Measurements from ENCODE around the gene NELFCD. TPM values are rescaled to one million over a fixed set of nuclear protein-coding genes. Genes with fewer than 3 reads are reported as not detected.
A peak's percentile ranks its signal among the peaks of the same experiment; 100 is the strongest.

The NELFCD gene
- total RNA-seq, 1 donor from 2014 or later, result 111 TPM

- no peaks in the 10 kb centered on the region for H3K9me3 Mint-ChIP-seq
- DNase-seq (ENCODE audit: low spot score), result no peak
- peaks cover 88% of the 10 kb centered on the region for H3K36me3 Mint-ChIP-seq (ENCODE audit: low read depth)
- H3K27ac Mint-ChIP-seq, result no peak overlapping the region
- H3K27me3 Mint-ChIP-seq (ENCODE audit: low read depth), result no peaks in the 10 kb centered on the region
- intact Hi-C loops (cut with micrococcal nuclease), result no loop called here
- peaks cover 6% of the 10 kb centered on the region for H3K4me1 Mint-ChIP-seq (ENCODE audit: low read depth)
- H3K4me3 Mint-ChIP-seq (ENCODE audit: low read depth), result no peak overlapping the region
Observed at GRCh38 chr20:58991715-58992114, 10.7 kb downstream of the NELFCD start.

DNA sequence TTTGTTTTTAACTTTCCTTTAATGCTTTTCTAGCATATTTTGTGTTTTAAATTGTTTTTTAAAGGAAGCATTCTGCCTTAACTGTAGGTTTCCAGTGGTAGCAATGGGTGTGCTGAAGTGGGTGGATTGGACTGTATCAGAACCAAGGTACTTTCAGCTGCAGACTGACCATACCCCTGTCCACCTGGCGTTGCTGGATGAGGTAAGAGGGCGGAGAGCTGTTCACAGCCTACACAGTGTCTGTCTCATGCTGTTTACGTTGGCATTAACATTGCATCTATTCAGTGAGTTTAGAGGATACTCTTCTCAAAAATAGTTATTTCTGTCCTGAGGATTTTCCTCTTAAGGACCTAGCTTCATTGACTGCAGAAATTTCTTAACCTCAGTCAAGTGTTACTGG is 11.9 kb downstream of the NELFCD start:
- intact Hi-C loops (cut with micrococcal nuclease), result no loop called here
- no peak overlapping the region for H3K4me3 Mint-ChIP-seq (ENCODE audit: low read depth)
- peaks cover 86% of the 10 kb centered on the region for H3K36me3 Mint-ChIP-seq (ENCODE audit: low read depth)
- H3K9me3 Mint-ChIP-seq, result no peaks in the 10 kb centered on the region
- no peak overlapping the region for H3K27ac Mint-ChIP-seq
- DNase-seq (ENCODE audit: low spot score), result no peak
- no peaks in the 10 kb centered on the region for H3K4me1 Mint-ChIP-seq (ENCODE audit: low read depth)
- no peaks in the 10 kb centered on the region for H3K27me3 Mint-ChIP-seq (ENCODE audit: low read depth)

- DNase-seq (ENCODE audit: low spot score), result no peak
- no peaks in the 10 kb centered on the region for H3K27me3 Mint-ChIP-seq (ENCODE audit: low read depth)
- intact Hi-C loops (cut with micrococcal nuclease), result no loop called here
- no peak overlapping the region for H3K27ac Mint-ChIP-seq
- H3K4me3 Mint-ChIP-seq (ENCODE audit: low read depth), result no peak overlapping the region
- peaks cover 81% of the 10 kb centered on the region for H3K36me3 Mint-ChIP-seq (ENCODE audit: low read depth)
- H3K4me1 Mint-ChIP-seq (ENCODE audit: low read depth), result no peaks in the 10 kb centered on the region
- H3K9me3 Mint-ChIP-seq, result no peaks in the 10 kb centered on the region
Observed at GRCh38 chr20:58993332-58994248, 12.5 kb downstream of the NELFCD start.

DNA sequence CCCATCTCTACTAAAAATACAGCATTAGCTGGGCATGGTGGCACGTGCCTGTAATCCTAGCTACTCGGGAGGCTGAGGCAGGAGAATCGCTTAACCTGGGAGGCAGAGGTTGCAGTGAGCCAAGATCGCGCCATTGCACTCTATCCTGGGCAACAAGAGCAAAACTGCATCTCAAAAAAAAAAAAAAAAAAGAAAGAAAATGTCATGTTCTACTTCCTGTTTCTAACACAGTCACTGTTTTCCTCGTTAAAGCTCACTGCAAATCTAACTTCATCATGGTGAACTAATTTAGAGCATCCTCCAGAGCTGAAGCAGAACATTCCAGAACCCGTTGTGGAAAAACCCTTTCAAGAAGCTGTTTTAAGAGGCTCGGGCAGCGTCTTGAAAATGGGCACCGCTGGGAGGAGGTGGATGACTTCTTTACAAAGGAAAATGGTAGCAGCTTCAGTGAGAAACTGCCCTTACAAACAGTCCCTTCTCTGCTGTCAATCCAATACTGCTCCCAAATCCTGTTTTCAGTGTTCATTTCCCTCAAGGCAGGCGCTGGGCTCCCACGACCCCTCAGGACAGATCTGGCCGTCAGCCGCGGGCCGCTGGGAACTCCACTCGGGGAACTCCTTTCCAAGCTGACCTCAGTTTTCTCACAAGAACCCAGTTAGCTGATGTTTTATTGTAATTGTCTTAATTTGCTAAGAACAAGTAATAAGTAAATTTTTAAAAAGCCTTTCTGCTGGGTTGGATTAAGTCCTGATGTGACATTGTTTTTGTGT is 13.5 kb downstream of the NELFCD start:
- no peak overlapping the region for H3K4me3 Mint-ChIP-seq (ENCODE audit: low read depth)
- H3K9me3 Mint-ChIP-seq, result no peaks in the 10 kb centered on the region
- H3K27me3 Mint-ChIP-seq (ENCODE audit: low read depth), result no peaks in the 10 kb centered on the region
- intact Hi-C loops (cut with micrococcal nuclease), result no loop called here
- DNase-seq (ENCODE audit: low spot score), result no peak
- H3K36me3 Mint-ChIP-seq (ENCODE audit: low read depth), result peaks cover 74% of the 10 kb centered on the region
- H3K27ac Mint-ChIP-seq, result peak overlapping the region; percentile 46
- no peaks in the 10 kb centered on the region for H3K4me1 Mint-ChIP-seq (ENCODE audit: low read depth)

DNA sequence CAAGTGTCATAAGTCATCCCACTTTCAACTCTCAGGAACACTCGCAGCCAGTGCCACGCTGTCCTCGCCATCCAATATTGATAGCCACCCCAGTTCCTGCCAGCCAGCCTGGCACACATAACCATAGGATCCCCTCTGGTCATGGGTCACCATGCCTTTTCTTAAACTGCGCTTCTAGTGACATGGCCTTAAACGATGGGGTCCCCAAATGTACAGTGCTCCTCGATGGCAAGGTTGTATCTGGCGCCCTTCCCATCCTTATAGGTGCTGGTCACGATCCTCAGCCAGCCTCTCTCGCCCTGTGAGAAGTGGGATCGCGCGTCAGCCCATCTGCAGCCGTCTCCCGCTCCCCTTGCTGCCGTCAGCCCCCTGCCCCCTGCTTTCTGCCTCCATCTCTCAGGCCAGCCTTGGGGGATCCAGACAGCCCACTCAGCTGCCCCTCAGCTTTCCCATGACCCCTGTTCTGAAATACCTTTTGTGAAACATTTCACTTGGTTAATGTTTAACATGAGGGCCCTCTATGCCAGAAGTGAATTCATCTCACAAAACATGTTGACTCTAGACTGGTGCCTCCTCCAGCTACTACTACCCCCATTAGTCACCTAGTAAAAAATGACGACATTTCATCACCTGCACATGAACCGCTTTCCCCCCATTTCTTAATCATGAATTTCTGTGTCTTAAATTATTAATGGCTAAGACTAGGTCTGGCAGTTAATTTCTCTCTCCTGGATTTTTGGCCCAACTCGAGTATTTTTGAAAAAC is 14.6 kb downstream of the NELFCD start:
- H3K27ac Mint-ChIP-seq, result no peak overlapping the region
- intact Hi-C loops (cut with micrococcal nuclease), result no loop called here
- H3K9me3 Mint-ChIP-seq, result no peaks in the 10 kb centered on the region
- H3K27me3 Mint-ChIP-seq (ENCODE audit: low read depth), result no peaks in the 10 kb centered on the region
- no peaks in the 10 kb centered on the region for H3K4me1 Mint-ChIP-seq (ENCODE audit: low read depth)
- H3K4me3 Mint-ChIP-seq (ENCODE audit: low read depth), result no peak overlapping the region
- no peak for DNase-seq (ENCODE audit: low spot score)
- H3K36me3 Mint-ChIP-seq (ENCODE audit: low read depth), result peaks cover 69% of the 10 kb centered on the region

DNA sequence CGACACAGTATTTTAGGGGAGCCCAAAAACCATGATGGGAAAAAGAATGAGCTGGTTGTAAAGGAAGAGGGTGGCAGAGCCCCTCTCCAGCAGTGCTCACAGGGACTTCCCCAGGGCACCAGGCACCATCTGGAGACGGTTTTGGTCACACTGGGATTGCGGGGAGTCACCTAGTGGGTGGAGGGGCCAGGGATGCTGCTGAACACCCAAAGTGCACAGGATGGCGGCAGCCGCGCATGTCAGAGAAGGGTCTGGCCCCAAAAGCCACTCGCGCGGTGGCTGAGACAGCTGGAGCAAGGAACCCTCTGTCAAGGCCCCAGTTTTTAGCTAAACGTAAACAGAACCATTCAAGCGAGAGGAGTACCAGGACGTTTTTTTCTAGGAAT is 15.2 kb downstream of the NELFCD start:
- peaks cover 64% of the 10 kb centered on the region for H3K36me3 Mint-ChIP-seq (ENCODE audit: low read depth)
- H3K4me1 Mint-ChIP-seq (ENCODE audit: low read depth), result no peaks in the 10 kb centered on the region
- H3K27ac Mint-ChIP-seq, result no peak overlapping the region

GRCh38 chr20:58997141-58997770 is 16.2 kb downstream of the NELFCD start:
- H3K4me3 Mint-ChIP-seq (ENCODE audit: low read depth), result no peak overlapping the region

More for the DNA sequence above, 15.2 kb downstream of the NELFCD start:
- Mint-ChIP-seq H3K4me3 (ENCODE audit: low read depth) (no peak overlapping the region), H3K9me3 (no peaks in the 10 kb centered on the region), H3K27me3 (ENCODE audit: low read depth) (no peaks in the 10 kb centered on the region)
- no peak for DNase-seq (ENCODE audit: low spot score)
- intact Hi-C loops (cut with micrococcal nuclease), result no loop called here

GRCh38 chr20:58998656-58999055 is 17.6 kb downstream of the NELFCD start:
- no peaks in the 10 kb centered on the region for H3K9me3 Mint-ChIP-seq
- H3K27me3 Mint-ChIP-seq (ENCODE audit: low read depth), result no peaks in the 10 kb centered on the region
- peaks cover 3% of the 10 kb centered on the region for H3K4me1 Mint-ChIP-seq (ENCODE audit: low read depth)
- intact Hi-C loops (cut with micrococcal nuclease), result no loop called here
- H3K36me3 Mint-ChIP-seq (ENCODE audit: low read depth), result peaks cover 61% of the 10 kb centered on the region
- H3K4me3 Mint-ChIP-seq (ENCODE audit: low read depth), result no peak overlapping the region
- no peak for DNase-seq (ENCODE audit: low spot score)
- no peak overlapping the region for H3K27ac Mint-ChIP-seq

More at GRCh38 chr20:58997141-58997770, 16.2 kb downstream of the NELFCD start:
- intact Hi-C loops (cut with micrococcal nuclease), result no loop called here
- H3K4me1 Mint-ChIP-seq (ENCODE audit: low read depth), result no peaks in the 10 kb centered on the region
- H3K36me3 Mint-ChIP-seq (ENCODE audit: low read depth), result peaks cover 61% of the 10 kb centered on the region
- no peaks in the 10 kb centered on the region for H3K27me3 Mint-ChIP-seq (ENCODE audit: low read depth)
- no peak overlapping the region for H3K27ac Mint-ChIP-seq
- DNase-seq (ENCODE audit: low spot score), result no peak
- H3K9me3 Mint-ChIP-seq, result no peaks in the 10 kb centered on the region

DNA sequence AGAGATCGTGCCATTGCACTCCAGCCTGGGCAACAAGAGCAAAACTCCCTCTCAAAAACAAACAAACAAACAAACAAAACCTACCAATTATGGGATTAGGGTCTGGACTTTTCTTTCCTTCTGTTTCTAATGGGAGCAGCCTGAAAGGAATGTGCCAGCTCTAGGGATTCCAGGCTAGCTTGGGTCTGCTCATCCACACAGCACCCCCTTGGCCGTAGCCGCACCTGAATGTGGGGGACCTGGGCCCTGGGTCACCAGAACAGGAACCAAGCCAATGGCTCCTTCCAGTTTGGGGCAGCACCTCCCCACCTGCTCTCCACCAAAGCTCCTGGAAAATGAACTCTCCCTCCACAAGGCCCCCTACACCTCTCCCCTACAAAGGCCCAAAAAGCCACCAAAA is 19.3 kb downstream of the NELFCD start:
- H3K4me1 Mint-ChIP-seq (ENCODE audit: low read depth), result peaks cover 20% of the 10 kb centered on the region
- no peaks in the 10 kb centered on the region for H3K9me3 Mint-ChIP-seq
- DNase-seq (ENCODE audit: low spot score), result no peak
- no peak overlapping the region for H3K4me3 Mint-ChIP-seq (ENCODE audit: low read depth)
- peaks cover 61% of the 10 kb centered on the region for H3K36me3 Mint-ChIP-seq (ENCODE audit: low read depth)
- no peak overlapping the region for H3K27ac Mint-ChIP-seq
- no peaks in the 10 kb centered on the region for H3K27me3 Mint-ChIP-seq (ENCODE audit: low read depth)
- intact Hi-C loops (cut with micrococcal nuclease), result no loop called here

- Mint-ChIP-seq H3K27ac (no peak overlapping the region), H3K36me3 (ENCODE audit: low read depth) (peaks cover 54% of the 10 kb centered on the region), H3K9me3 (no peaks in the 10 kb centered on the region), H3K27me3 (ENCODE audit: low read depth) (no peaks in the 10 kb centered on the region), H3K4me3 (ENCODE audit: low read depth) (no peak overlapping the region), H3K4me1 (ENCODE audit: low read depth) (peaks cover 26% of the 10 kb centered on the region)
- DNase-seq (ENCODE audit: low spot score), result no peak
- intact Hi-C loops (cut with micrococcal nuclease), result no loop called here
Observed at GRCh38 chr20:59001068-59001448, 20.0 kb downstream of the NELFCD start.

- H3K36me3 Mint-ChIP-seq (ENCODE audit: low read depth), result peaks cover 50% of the 10 kb centered on the region
- no peaks in the 10 kb centered on the region for H3K9me3 Mint-ChIP-seq
- intact Hi-C loops (cut with micrococcal nuclease), result no loop called here
- DNase-seq (ENCODE audit: low spot score), result no peak
- no peak overlapping the region for H3K27ac Mint-ChIP-seq
- H3K27me3 Mint-ChIP-seq (ENCODE audit: low read depth), result no peaks in the 10 kb centered on the region
- H3K4me1 Mint-ChIP-seq (ENCODE audit: low read depth), result peaks cover 28% of the 10 kb centered on the region
- no peak overlapping the region for H3K4me3 Mint-ChIP-seq (ENCODE audit: low read depth)
Observed at GRCh38 chr20:59001449-59002171, 20.6 kb downstream of the NELFCD start.

GRCh38 chr20:59002388-59002787 is 21.3 kb downstream of the NELFCD start:
- no peak overlapping the region for H3K4me3 Mint-ChIP-seq (ENCODE audit: low read depth)
- H3K36me3 Mint-ChIP-seq (ENCODE audit: low read depth), result peaks cover 44% of the 10 kb centered on the region
- H3K4me1 Mint-ChIP-seq (ENCODE audit: low read depth), result peaks cover 28% of the 10 kb centered on the region
- H3K9me3 Mint-ChIP-seq, result no peaks in the 10 kb centered on the region
- no peaks in the 10 kb centered on the region for H3K27me3 Mint-ChIP-seq (ENCODE audit: low read depth)
- H3K27ac Mint-ChIP-seq, result no peak overlapping the region
- intact Hi-C loops (cut with micrococcal nuclease), result no loop called here
- no peak for DNase-seq (ENCODE audit: low spot score)

Measured in activated T-helper 2 cell treated with anti-CD3 and anti-CD28 coated beads, Interferon-gamma antibody, Interleukin-2, Interleukin-4, amounts not matched to agents 10 μg/mL and 5 μg/mL and 100 μg/mL, durations not matched to agents 14 hours and 24 hours and 36 hours (primary cell).